ENCODE measurements around the gene GALNS.
"Not testable (repeated sequence)": the region's sequence is repeated elsewhere in the genome, so short reads cannot be mapped to it uniquely, and the experiment has no call there.

GALNS gene

GRCh38 chr16:88824256-88825077, 32.3 kb downstream of the GALNS start:
- Mint-ChIP-seq H3K27ac (no peak overlapping the region), H3K27me3 (ENCODE audit: low read depth) (no peaks in the 10 kb centered on the region)
- no peak for TF ChIP-seq CTCF (IDR thresholded peaks at IDR 0.05; ENCODE audit: unreplicated experiment in 3 of 3)

GRCh38 chr16:88823646-88824045, 33.1 kb downstream of the GALNS start:
- not testable (repeated sequence) for H3K27me3 Mint-ChIP-seq (ENCODE audit: low read depth); H3K9me3 Mint-ChIP-seq; H3K4me1 Mint-ChIP-seq

More at GRCh38 chr16:88824256-88825077, 32.3 kb downstream of the GALNS start:
- Mint-ChIP-seq H3K4me1 (no peaks in the 10 kb centered on the region), H3K36me3 (ENCODE audit: low read depth) (peaks cover 5% of the 10 kb centered on the region), H3K4me3 (no peak overlapping the region), H3K9me3 (no peaks in the 10 kb centered on the region)

GRCh38 chr16:88822281-88823040, 34.3 kb downstream of the GALNS start:
- no peaks in the 10 kb centered on the region for H3K27me3 Mint-ChIP-seq (ENCODE audit: low read depth)
- H3K27ac Mint-ChIP-seq = no peak overlapping the region
- H3K36me3 Mint-ChIP-seq (ENCODE audit: low read depth) = peaks cover 5% of the 10 kb centered on the region
- H3K4me1 Mint-ChIP-seq = no peaks in the 10 kb centered on the region
- TF ChIP-seq CTCF (IDR thresholded peaks at IDR 0.05; ENCODE audit: unreplicated experiment in 3 of 3) = no peak
- H3K9me3 Mint-ChIP-seq = no peaks in the 10 kb centered on the region
- H3K4me3 Mint-ChIP-seq = no peak overlapping the region

More at GRCh38 chr16:88823646-88824045, 33.1 kb downstream of the GALNS start:
- not testable (repeated sequence) for H3K4me3 Mint-ChIP-seq; H3K27ac Mint-ChIP-seq; H3K36me3 Mint-ChIP-seq (ENCODE audit: low read depth)

- H3K9me3 Mint-ChIP-seq = no peaks in the 10 kb centered on the region
- no peak for TF ChIP-seq CTCF (IDR thresholded peaks at IDR 0.05; ENCODE audit: unreplicated experiment in 3 of 3)
- H3K4me1 Mint-ChIP-seq = no peaks in the 10 kb centered on the region
- H3K4me3 Mint-ChIP-seq = no peak overlapping the region
- H3K27ac Mint-ChIP-seq = no peak overlapping the region
- H3K36me3 Mint-ChIP-seq (ENCODE audit: low read depth) = peaks cover 5% of the 10 kb centered on the region
- H3K27me3 Mint-ChIP-seq (ENCODE audit: low read depth) = no peaks in the 10 kb centered on the region
Observed at GRCh38 chr16:88821168-88821850, 35.4 kb downstream of the GALNS start.

- Mint-ChIP-seq H3K4me1 (no peaks in the 10 kb centered on the region), H3K4me3 (no peak overlapping the region), H3K9me3 (no peaks in the 10 kb centered on the region), H3K27me3 (ENCODE audit: low read depth) (no peaks in the 10 kb centered on the region), H3K36me3 (ENCODE audit: low read depth) (peaks cover 5% of the 10 kb centered on the region), H3K27ac (no peak overlapping the region)
- no peak for TF ChIP-seq CTCF (IDR thresholded peaks at IDR 0.05; ENCODE audit: unreplicated experiment in 3 of 3)
Observed at GRCh38 chr16:88820385-88821025, 36.2 kb downstream of the GALNS start.

- Mint-ChIP-seq H3K9me3 (no peaks in the 10 kb centered on the region), H3K27ac (no peak overlapping the region), H3K36me3 (ENCODE audit: low read depth) (peaks cover 5% of the 10 kb centered on the region), H3K4me1 (no peaks in the 10 kb centered on the region), H3K27me3 (ENCODE audit: low read depth) (no peaks in the 10 kb centered on the region), H3K4me3 (no peak overlapping the region)
- no peak for TF ChIP-seq CTCF (IDR thresholded peaks at IDR 0.05; ENCODE audit: unreplicated experiment in 3 of 3)
Observed at GRCh38 chr16:88819126-88819525, 37.6 kb downstream of the GALNS start.
